IMR-90 (cell line): ENCODE results near the gene OLFM4.

Experiments used
- MAZ ChIP-seq: IDR thresholded peaks from 2 replicates; pipeline ENCODE4 v1.6.1; 2012; ENCODE audit warnings: low read depth, mild to moderate bottlenecking, low read length, improper control_type of control experiment, moderate library complexity, borderline replicate concordance
- TF ChIP-seq, protein P1 (sequence below): conservative IDR thresholded peaks from 2 replicates; pipeline ENCODE4 v1.5.1; 2012; ENCODE audit warnings: mild to moderate bottlenecking, low read depth, low read length, improper control_type of control experiment

GRCh38 chr13:53045189-53045588 lies 16.6 kb downstream of the OLFM4 start:
- TF ChIP-seq, protein P1, sequence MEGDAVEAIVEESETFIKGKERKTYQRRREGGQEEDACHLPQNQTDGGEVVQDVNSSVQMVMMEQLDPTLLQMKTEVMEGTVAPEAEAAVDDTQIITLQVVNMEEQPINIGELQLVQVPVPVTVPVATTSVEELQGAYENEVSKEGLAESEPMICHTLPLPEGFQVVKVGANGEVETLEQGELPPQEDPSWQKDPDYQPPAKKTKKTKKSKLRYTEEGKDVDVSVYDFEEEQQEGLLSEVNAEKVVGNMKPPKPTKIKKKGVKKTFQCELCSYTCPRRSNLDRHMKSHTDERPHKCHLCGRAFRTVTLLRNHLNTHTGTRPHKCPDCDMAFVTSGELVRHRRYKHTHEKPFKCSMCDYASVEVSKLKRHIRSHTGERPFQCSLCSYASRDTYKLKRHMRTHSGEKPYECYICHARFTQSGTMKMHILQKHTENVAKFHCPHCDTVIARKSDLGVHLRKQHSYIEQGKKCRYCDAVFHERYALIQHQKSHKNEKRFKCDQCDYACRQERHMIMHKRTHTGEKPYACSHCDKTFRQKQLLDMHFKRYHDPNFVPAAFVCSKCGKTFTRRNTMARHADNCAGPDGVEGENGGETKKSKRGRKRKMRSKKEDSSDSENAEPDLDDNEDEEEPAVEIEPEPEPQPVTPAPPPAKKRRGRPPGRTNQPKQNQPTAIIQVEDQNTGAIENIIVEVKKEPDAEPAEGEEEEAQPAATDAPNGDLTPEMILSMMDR, result no peak
- no peak for TF ChIP-seq MAZ
